ENCODE results near the gene AOPEP. TPM values are rescaled to one million over a fixed set of nuclear protein-coding genes. Genes with fewer than 3 reads are reported as not detected.

The AOPEP gene
- total RNA-seq, 6 donors from 2014 or later = 55.4 to 410 (median 111) TPM

- DNase-seq = peak in 1 of 2 donors; percentile 50
- Histone ChIP-seq H3K27me3 (no peaks in the 10 kb centered on the region), H3K9me3 (no peaks in the 10 kb centered on the region), H3K4me1 (peaks cover 12 to 16% (median 15%) of the 10 kb centered on the region in 4 donors), H3K4me3 (no peak overlapping the region), H3K27ac (peak overlapping the region in 1 of 4 donors; percentile 32), H3K36me3 (no peaks in the 10 kb centered on the region)
- peak in 1 of 2 donors; percentile 95 for ATAC-seq (ENCODE audit: low FRiP score in 2 of 2)
- TF ChIP-seq POLR2AphosphoS5 (IDR thresholded peaks at IDR 0.05) = no peak
- no peak for TF ChIP-seq POLR2A (IDR thresholded peaks at IDR 0.05)
- no peak for TF ChIP-seq CTCF (IDR thresholded peaks at IDR 0.05)
- TF ChIP-seq EP300 (IDR thresholded peaks at IDR 0.05) = no peak
- 88% methylated on average over 14 of the region's 14 CpGs for WGBS, 2 donors
These were observed 219.0 kb downstream of the AOPEP start for GRCh38 chr9:94945197-94946144.

- 86 to 92% methylated on average over 3 of the region's 3 CpGs for WGBS, 2 donors
- DNase-seq = no peak
These were observed 219.8 kb downstream of the AOPEP start for GRCh38 chr9:94946256-94946655.

GRCh38 chr9:94948567-94949235, 222.2 kb downstream of the AOPEP start:
- Histone ChIP-seq H3K9me3 (no peaks in the 10 kb centered on the region), H3K4me1 (peaks cover 17 to 26% (median 23%) of the 10 kb centered on the region in 4 donors), H3K36me3 (no peaks in the 10 kb centered on the region), H3K27me3 (no peaks in the 10 kb centered on the region), H3K4me3 (no peak overlapping the region), H3K27ac (no peak overlapping the region)
- TF ChIP-seq POLR2A (IDR thresholded peaks at IDR 0.05) (no peak), CTCF (IDR thresholded peaks at IDR 0.05) (no peak), EP300 (IDR thresholded peaks at IDR 0.05) (no peak), POLR2AphosphoS5 (IDR thresholded peaks at IDR 0.05) (no peak)
- no peak for ATAC-seq (ENCODE audit: low FRiP score in 2 of 2)
- DNase-seq = no peak
- WGBS, 2 donors = 87 to 91% methylated on average over 5 of the region's 5 CpGs

More at GRCh38 chr9:94946256-94946655, 219.8 kb downstream of the AOPEP start:
- no peak for ATAC-seq (ENCODE audit: low FRiP score in 2 of 2)
- Histone ChIP-seq H3K36me3 (no peaks in the 10 kb centered on the region), H3K27ac (peak overlapping the region in 1 of 4 donors; percentile 32), H3K27me3 (no peaks in the 10 kb centered on the region), H3K4me3 (no peak overlapping the region), H3K9me3 (no peaks in the 10 kb centered on the region), H3K4me1 (peaks cover 8 to 15% (median 14%) of the 10 kb centered on the region in 4 donors)
- TF ChIP-seq EP300 (IDR thresholded peaks at IDR 0.05) (no peak), POLR2A (IDR thresholded peaks at IDR 0.05) (no peak), POLR2AphosphoS5 (IDR thresholded peaks at IDR 0.05) (no peak)

DNA sequence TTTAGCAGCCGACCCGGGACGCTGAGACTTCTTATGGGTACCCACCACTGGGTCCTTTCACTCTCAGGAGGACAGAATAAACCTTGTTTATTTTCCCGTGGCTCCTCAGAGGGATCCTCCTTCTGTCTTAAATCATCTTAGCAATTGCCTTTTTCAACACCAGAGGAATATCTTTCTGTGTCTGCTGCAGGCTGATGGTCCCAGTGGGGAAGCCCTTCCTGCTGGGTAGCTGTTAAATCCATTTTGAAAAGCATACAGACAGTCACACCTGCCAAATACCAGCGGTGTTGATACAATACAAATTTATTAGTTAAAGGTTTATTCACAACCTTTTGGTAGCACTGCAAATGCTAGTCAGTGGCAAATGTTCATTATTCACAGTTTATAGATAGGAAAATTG, 222.9 kb downstream of the AOPEP start:
- Histone ChIP-seq H3K36me3 (no peaks in the 10 kb centered on the region), H3K4me1 (peaks cover 17 to 26% (median 23%) of the 10 kb centered on the region in 4 donors), H3K4me3 (no peak overlapping the region), H3K27ac (no peak overlapping the region), H3K27me3 (no peaks in the 10 kb centered on the region), H3K9me3 (no peaks in the 10 kb centered on the region)
- ATAC-seq (ENCODE audit: low FRiP score in 2 of 2) (no peak), DNase-seq (no peak)
- 84 to 86% methylated on average over 5 of the region's 5 CpGs for WGBS, 2 donors
- TF ChIP-seq CTCF (IDR thresholded peaks at IDR 0.05) (no peak), POLR2A (IDR thresholded peaks at IDR 0.05) (no peak), POLR2AphosphoS5 (IDR thresholded peaks at IDR 0.05) (no peak), EP300 (IDR thresholded peaks at IDR 0.05) (no peak)

DNA sequence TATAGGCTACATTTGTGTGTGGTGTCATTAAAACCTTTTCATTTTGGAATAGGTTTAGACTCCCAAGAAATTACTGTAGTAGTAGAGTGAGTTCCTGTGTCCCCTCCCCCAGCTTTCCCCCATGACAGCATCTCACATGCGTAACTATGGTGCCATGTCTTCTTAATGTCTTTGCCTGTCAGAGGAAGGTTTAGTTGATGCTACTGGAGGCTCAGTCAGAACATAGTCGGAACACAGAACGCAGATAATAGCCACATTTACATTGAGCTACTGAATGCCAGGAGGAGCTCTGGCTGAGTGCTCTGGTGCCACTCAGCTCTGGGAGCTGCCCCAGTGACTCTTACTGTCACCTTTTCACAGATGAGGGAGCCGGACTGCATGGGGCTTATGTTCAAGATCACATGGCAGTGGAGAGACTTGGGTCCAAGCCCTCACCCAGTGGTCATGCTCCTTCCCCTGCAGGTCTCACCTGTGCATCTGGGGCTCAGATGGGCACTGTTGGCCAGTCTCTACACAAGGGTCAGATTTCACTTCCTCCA, 223.6 kb downstream of the AOPEP start:
- peaks cover 17 to 26% (median 23%) of the 10 kb centered on the region in 4 donors for H3K4me1 ChIP-seq
- peak in 1 of 2 donors; percentile 42 for ATAC-seq (ENCODE audit: low FRiP score in 2 of 2)
- WGBS, 2 donors = 84 to 87% methylated on average over 4 of the region's 4 CpGs
- no peak for TF ChIP-seq CTCF (IDR thresholded peaks at IDR 0.05)
- no peak for TF ChIP-seq POLR2A (IDR thresholded peaks at IDR 0.05)
- no peak for TF ChIP-seq POLR2AphosphoS5 (IDR thresholded peaks at IDR 0.05)
- no peak for TF ChIP-seq EP300 (IDR thresholded peaks at IDR 0.05)
- DNase-seq = no peak
- no peaks in the 10 kb centered on the region for H3K27me3 ChIP-seq
- H3K9me3 ChIP-seq = no peaks in the 10 kb centered on the region
- no peaks in the 10 kb centered on the region for H3K36me3 ChIP-seq
- peak overlapping the region in 3 of 4 donors; percentile 39 to 66 (median 45) for H3K27ac ChIP-seq
- H3K4me3 ChIP-seq = no peak overlapping the region

Data from upper lobe of left lung (tissue), 6 donors.